GM10266 (cell line): ENCODE data around the gene CEP57.
A peak's percentile ranks its signal among the peaks of the same experiment; 100 is the strongest.

Source experiments
- DNase-seq: peaks from one replicate; pipeline ENCODE4 v3.0.0; 2012; ENCODE audit errors: extremely low spot score
- TF ChIP-seq, protein P1 (sequence below): IDR thresholded peaks from 2 replicates; pipeline ENCODE4 v1.5.1; 2012; ENCODE audit warnings: mild to moderate bottlenecking, low read depth; ENCODE audit not compliant: control insufficient read depth, insufficient read depth; ENCODE audit errors: missing control alignments

The CEP57 gene

GRCh38 chr11:95790123-95790932, at the start of gene CEP57:
CEP57 (plus strand) TSS chr11:95790498; CDS start chr11:95790699, 201 bp downstream.
- DNase-seq, result peak; percentile 90
- TF ChIP-seq, protein P1, sequence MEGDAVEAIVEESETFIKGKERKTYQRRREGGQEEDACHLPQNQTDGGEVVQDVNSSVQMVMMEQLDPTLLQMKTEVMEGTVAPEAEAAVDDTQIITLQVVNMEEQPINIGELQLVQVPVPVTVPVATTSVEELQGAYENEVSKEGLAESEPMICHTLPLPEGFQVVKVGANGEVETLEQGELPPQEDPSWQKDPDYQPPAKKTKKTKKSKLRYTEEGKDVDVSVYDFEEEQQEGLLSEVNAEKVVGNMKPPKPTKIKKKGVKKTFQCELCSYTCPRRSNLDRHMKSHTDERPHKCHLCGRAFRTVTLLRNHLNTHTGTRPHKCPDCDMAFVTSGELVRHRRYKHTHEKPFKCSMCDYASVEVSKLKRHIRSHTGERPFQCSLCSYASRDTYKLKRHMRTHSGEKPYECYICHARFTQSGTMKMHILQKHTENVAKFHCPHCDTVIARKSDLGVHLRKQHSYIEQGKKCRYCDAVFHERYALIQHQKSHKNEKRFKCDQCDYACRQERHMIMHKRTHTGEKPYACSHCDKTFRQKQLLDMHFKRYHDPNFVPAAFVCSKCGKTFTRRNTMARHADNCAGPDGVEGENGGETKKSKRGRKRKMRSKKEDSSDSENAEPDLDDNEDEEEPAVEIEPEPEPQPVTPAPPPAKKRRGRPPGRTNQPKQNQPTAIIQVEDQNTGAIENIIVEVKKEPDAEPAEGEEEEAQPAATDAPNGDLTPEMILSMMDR, result no peak

DNA sequence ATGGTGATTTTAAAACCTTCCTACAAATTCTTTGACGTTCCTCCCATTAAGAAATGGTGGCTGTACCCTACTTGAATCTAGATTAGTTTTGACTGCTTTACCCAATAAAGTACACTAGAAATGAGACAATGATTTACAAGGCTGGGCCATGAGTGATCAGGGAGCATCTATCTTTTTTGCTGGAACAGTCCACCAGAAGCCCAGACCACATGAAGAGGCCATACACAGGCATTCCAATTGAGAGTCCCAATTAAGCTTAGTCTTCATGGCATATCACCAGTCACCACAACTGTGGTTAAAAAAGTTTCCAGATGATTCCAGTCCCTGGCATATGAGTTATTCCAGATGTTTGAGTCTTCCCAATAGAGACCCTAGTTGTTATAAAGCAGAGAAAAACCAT, 40.2 kb upstream of the CEP57 start:
- DNase-seq, result no peak
- TF ChIP-seq, protein P1, result no peak

- TF ChIP-seq, protein P1, result no peak
- DNase-seq, result no peak
Measured at GRCh38 chr11:95751515-95751914, 38.8 kb upstream of the CEP57 start.

- DNase-seq, result no peak
- TF ChIP-seq, protein P1, result no peak
Measured at GRCh38 chr11:95760941-95761340, 29.4 kb upstream of the CEP57 start.

- TF ChIP-seq, protein P1, result no peak
Measured at GRCh38 chr11:95762534-95762933, 27.8 kb upstream of the CEP57 start.

GRCh38 chr11:95764267-95764898, 25.9 kb upstream of the CEP57 start:
- TF ChIP-seq, protein P1, result peak; percentile 61
- DNase-seq, result peak; percentile 53

More at GRCh38 chr11:95762534-95762933, 27.8 kb upstream of the CEP57 start:
- DNase-seq, result no peak

DNA sequence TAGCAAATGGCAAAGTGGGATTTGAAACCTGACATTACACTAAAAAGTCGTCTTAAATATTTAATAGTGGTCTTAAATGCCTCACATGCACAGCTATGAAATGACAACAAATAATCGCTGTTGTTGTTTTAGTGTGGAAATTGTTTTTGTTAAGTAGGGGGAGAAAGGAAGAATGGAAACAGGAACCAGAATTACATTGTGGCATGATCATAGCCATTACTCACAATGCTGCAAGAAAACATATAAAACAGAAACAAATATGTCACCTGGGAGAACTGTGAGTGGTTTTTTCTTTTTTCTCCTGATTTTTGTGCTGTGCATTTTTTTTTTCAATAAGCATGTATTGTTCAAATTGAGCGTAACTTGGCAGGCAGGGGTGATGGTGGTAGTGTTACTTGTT, 23.6 kb upstream of the CEP57 start:
- no peak for DNase-seq
- TF ChIP-seq, protein P1, result no peak
